GM12892 (cell line): ENCODE measurements around the gene SS18L1.

Source experiments
- POLR2A ChIP-seq: IDR thresholded peaks from 2 replicates; pipeline ENCODE4 v1.6.1; 2011; ENCODE audit warnings: low read depth, low read length, control low read depth
- POLR2AphosphoS5 ChIP-seq: IDR thresholded peaks from 2 replicates; pipeline ENCODE4 v1.6.1; 2011; ENCODE audit warnings: low read depth, low read length, control low read depth

GRCh38 chr20:62127799-62128198 lies 15.8 kb upstream of the SS18L1 start:
- TF ChIP-seq POLR2A (no peak), POLR2AphosphoS5 (no peak)
